GM18951 (cell line): ENCODE results near the gene ADGRB3.
"Not testable (repeated sequence)": the region's sequence is repeated elsewhere in the genome, so short reads cannot be mapped to it uniquely, and the experiment has no call there.

ENCODE experiments used
- POLR2A ChIP-seq: IDR thresholded peaks from 4 replicates; pipeline ENCODE4 v1.6.1; 2011; ENCODE audit warnings: mild to moderate bottlenecking; ENCODE audit not compliant: insufficient read length, insufficient read depth; ENCODE audit errors: extremely low read depth
- in situ Hi-C: fragments of 300-500 bp; cut with MboI; formaldehyde crosslinking; loops from one replicate; pipeline ENCODE4 v1.12.0; 2022; ENCODE audit warnings: low sequenced_read_pairs, mixed read lengths, inconsistent platforms; ENCODE audit not compliant: unreplicated experiment

ADGRB3 gene

DNA sequence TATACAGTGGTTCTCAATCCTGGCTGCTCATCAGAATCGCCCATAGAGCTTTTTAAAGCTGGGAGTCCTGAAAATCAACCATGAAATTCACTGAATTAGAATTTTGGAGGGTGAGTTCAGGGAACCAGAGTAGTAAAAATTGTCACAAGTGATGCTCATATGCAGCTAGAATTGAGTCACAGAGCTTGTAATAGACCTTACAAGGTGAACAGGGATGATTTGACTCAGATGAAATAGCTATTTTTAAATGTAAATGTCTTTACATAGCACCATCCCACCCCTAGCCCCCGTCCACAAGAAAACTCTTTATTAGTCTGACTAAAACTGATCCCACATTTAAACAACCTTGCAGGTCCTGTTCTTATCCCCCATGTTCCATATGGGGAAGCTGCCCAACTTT lies 630.0 kb downstream of the ADGRB3 start:
- in situ Hi-C loops: no loop called here
- no peak for TF ChIP-seq POLR2A

DNA sequence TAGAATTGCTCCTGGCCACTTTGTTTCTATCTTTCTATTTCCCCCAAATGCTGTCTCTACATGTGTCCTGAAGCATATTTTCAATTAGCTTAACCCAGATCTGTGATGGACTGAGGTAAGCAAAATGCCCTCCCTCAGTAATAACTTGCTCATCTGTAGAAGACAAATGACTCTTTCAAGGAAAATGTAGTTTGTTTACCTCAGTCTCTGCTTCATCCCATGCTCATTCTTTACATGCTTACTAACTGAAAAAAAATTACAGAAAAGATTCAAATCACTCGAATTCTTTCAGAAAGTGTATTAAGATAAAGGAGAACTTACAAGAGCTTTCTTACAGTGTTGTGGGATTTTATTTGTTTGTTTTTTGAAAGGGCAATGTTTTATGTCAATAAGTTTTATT lies 630.6 kb downstream of the ADGRB3 start:
- no peak for TF ChIP-seq POLR2A
- in situ Hi-C loops: no loop called here

DNA sequence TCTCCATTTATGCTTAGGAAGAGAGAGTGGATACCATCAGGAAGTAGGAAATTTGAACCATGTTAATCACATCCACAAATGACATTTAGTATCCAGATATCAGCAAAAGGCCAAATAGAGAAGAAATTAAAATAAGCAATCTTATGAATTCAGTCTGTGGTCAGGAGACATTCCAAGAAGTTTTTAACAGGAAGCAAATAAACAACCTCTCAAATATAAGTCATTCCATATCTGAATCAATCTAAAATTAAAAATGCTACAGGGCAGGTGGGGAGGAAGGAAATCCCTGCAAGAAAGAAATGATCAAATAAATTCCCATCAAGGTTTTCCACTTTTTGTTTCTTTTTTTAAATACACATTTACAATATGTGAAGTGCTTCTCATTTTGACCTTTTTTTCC lies 641.1 kb downstream of the ADGRB3 start:
- no peak for TF ChIP-seq POLR2A

DNA sequence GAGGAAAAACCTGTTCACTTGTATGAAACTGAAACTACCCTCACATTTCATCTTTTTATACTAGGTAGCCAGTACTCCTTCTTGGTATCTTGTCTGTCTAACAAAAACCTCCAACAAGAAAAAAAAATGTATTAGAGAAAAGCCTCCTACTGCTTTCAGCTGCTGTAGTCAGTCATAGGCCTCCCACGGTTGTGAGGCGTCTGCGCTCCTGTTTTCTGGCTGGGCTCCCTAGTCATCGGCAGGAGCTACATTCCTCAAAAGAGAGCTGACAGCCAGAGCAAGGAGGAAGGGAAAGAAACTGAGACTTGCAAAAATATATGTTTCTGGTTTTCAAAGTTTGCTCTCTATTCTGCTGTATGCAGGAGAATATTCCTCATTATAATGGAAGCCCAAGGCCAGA lies 644.7 kb downstream of the ADGRB3 start:
- in situ Hi-C loops: no loop called here
- TF ChIP-seq POLR2A: no peak

More for the DNA sequence above, 641.1 kb downstream of the ADGRB3 start:
- in situ Hi-C loops: no loop called here

DNA sequence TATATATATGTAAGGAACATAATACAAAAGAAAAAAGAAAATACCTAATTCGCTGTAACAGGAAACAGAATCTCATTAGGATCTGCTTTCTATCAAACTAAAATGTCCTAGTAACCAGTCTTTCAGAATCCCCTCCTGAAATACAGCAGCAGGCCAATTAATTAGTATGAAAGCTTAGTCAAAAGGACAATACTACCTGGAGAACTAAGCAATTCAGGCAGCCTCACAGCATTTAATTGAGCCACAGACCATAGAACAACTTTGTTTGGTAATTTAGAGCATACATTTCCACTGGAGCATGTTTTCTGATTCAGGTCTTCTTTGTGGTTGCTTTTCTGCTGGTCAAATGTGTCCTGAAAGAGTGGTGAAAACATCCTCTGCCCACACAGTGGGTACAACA lies 645.8 kb downstream of the ADGRB3 start:
- in situ Hi-C loops: no loop called here

DNA sequence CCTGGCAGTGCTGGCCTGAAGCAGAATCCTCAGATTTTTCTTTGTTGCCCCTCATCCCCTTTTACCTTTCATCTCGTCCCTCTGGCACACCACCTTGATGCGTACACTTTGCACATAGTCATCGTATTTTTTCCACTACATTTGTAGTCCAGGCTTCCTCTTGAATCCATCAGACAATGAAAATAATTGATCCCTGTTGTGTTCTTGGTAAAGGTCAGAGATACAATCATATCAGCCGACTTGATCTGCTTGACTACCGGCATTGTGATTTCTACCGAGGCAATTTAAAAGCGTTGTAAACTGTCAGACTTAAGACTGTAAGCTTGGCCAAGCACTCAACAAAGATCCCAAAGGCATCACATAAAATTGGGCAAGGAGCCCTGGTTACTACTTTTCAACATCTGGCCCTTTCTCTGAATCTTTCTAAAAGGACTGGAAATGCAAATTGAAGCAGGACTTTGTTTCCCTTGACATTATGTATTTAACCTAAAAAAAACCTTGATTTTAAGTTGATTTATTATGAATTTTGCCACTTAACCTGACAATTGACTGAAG lies 649.2 kb downstream of the ADGRB3 start:
- no peak for TF ChIP-seq POLR2A
- in situ Hi-C loops: no loop called here

More for the DNA sequence above, 645.8 kb downstream of the ADGRB3 start:
- no peak for TF ChIP-seq POLR2A

DNA sequence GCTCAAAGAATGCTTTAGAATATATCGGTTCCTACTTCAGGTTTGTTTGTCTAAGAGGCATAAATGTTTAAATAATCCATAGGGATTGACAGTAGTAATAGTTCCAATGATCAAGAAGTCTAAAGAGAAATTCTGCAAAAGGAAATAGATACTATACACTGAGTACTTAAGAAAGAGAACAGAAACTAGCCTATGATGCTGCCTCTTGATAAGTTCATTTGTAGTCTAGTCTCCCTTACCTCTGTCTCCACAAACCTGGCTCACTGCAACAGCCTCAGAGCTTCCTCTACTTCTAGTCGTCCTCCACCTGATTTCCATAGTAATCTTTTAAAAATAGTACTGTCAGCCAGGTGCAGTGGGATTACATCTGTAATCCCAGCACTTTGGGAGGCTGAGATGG lies 650.0 kb downstream of the ADGRB3 start:
- no peak for TF ChIP-seq POLR2A
- in situ Hi-C loops: no loop called here

DNA sequence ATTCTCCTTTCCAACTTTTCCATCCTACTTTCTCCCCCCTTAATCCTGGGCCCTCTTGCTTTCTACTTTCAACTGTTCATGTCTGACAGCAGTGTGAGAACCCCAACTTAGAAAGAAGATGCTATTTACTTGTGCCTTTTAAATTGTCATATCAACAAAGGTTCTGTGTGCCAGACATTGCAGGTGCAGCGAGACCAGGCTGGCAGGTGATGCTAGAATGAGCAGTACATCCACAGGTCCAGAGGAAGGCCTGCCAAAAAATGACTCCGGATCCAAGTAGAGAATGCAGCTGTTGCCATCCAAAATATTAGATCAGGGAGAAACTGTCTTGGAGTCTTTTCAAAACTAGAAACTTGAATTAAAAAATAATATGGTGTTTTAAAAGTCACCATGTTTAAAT lies 651.2 kb downstream of the ADGRB3 start:
- TF ChIP-seq POLR2A: no peak
- in situ Hi-C loops: no loop called here

DNA sequence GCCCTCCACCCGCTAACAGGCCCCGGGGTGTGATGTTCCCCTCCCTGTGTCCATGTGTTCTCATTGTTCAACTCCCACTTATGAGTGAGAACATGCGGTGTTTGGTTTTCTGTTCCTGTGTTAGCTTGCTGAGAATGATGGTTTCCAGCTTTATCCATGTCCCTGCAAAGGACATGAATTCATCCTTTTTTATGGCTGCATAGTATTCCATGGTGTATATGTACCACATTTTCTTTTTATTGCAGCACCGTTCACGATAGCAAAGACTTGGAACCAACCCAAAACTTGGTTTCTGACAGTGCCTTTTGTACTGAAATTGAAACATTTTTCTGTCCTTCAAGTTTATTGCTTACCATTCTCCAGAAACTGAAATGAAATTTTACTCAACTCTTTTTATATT lies 653.1 kb downstream of the ADGRB3 start:
- in situ Hi-C loops: not testable (repeated sequence)

DNA sequence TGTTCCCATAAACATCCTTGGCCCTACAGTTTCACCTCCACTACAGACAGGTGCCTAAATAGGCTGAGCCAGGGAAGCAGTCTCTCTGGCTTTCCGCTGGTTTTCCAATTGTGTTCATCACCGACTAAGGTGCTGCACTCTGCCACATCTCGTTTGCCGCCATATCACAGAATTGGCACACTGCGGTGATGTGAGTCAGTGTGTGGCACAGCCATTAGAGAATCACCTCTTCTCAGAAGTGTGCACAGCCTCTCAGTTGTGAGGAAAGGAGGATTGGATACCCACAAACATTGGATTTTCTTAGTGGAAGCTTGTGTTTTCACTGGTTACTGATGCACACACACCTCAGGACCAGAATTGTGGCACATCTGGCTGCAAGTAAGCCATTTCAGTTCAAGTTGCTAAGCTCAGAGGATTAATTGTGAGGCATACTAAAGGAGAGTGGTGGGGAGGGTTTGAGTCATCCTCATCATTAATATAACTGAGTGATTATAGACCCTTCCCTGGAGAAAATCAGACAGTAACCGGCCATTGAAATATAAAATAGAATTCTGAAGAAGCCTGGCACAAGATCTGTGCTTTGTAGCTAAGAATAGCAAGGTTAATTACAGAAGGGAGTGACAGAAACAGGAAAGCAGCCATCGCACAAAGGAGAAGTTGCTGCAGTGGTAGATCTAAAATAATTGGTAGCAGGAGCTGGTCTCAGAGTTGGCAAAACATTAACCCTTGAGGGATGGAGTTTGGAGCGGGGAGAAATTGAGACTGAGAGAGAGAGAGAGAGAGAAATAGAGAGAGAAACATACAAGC lies 654.8 kb downstream of the ADGRB3 start:
- TF ChIP-seq POLR2A: no peak
- in situ Hi-C loops: no loop called here

DNA sequence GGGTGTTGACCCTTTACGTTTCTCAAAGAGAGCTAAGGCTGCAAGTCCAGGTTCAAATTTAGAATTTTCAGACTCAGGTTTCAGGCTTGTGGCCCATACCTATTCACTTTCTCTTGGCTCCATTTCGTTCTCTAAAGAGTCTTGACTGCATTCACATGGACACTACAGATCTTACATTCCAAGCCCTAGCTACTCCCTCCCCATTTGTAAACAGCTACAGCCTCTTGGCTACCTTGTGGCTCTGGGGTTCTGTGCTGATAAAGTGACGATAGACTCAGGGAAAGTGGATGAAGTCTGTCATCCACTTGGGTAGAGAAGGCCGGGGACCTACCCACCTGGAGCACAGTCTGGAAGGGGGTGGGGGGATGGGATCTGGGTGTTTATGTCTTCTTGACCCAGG lies 658.4 kb downstream of the ADGRB3 start:
- in situ Hi-C loops: no loop called here

DNA sequence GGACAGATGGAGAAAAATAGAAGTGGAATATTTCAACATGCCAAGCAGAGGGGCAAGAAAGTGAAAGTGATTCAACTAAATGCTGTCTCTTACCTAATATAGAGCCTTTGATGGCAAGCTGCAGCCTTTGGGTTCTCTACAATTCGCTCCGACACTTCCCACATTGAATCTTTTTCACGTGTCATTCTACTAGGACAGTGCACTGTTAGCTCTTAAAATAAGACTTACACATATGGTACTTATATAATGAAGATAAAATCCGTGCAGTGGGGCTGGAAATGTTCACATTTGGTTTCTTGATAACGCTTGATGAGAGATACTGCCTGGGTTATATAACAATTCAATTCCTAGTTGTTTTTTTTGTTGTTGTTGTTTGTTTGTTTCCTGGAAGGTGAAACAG lies 659.3 kb downstream of the ADGRB3 start:
- in situ Hi-C loops: no loop called here

More for the DNA sequence above, 658.4 kb downstream of the ADGRB3 start:
- TF ChIP-seq POLR2A: no peak

DNA sequence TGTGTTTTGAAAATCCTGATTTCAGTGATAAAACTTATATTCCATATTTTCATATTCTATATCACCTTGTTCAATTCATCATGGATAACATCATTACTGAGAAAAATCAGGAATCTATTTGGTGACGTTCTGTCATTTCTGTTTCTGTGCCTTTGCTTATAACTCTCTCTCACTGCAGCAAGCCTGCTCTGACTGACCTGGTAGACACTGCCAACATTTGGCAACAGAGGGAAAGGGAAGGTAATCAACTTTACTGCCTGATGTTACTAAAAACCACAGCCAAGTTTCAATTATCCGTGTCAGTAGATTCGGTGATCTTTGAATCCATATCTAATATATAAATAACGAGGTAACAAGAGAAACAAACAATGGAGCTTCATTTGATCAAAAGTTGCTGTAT lies 659.8 kb downstream of the ADGRB3 start:
- TF ChIP-seq POLR2A: no peak
- in situ Hi-C loops: no loop called here

More for the DNA sequence above, 659.3 kb downstream of the ADGRB3 start:
- TF ChIP-seq POLR2A: no peak

DNA sequence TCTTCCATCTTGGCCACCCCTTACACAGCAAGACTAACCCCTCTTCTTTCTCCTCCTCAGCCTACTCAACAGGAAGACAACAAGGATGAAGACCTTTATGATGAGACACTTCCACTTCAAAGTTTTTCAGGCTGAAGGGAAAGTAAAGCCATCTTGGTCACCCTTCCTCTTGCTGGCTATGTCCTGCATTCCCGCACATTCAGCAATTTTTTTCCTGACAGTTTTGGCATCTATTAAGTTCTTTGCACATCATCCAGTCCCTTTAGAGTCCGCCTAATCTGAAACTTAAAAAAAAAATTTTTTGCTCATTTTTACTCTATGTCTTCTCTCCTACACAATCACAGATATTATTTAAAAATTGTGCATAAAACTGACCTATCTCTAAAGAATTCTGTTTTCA lies 668.3 kb downstream of the ADGRB3 start:
- in situ Hi-C loops: no loop called here
- TF ChIP-seq POLR2A: no peak
